Neural progenitor cell (in vitro differentiated cells): Measurements from ENCODE around the gene SLAMF8. TPM values are rescaled to one million over a fixed set of nuclear protein-coding genes. Genes with fewer than 3 reads are reported as not detected.

ENCODE experiments used
- DNase-seq: peaks from one replicate; pipeline ENCODE4 v3.0.0-alpha.2; 2016; ENCODE audit warnings: low spot score
- H2AFZ ChIP-seq: fragments of 200-600 bp; sonication (generic); replicated peaks from 2 replicates; pipeline ENCODE4 v1.6.1; 2016; ENCODE audit warnings: antibody characterized with exemption
- H3F3A ChIP-seq: fragments of 200-600 bp; sonication (generic); 2 replicates; pipeline ENCODE4 v1.6.1; 2016; ENCODE audit warnings: antibody characterized with exemption, low read depth
- H3K27ac ChIP-seq: fragments of 200-600 bp; sonication (generic); 2 replicates; pipeline ENCODE4 v1.5.1; 2016; ENCODE audit warnings: mild to moderate bottlenecking
- H3K27me3 ChIP-seq: fragments of 200-600 bp; sonication (generic); 2 replicates; pipeline ENCODE4 v1.6.1; 2016; ENCODE audit warnings: mild to moderate bottlenecking, moderate library complexity
- H3K36me3 ChIP-seq: fragments of 200-600 bp; sonication (generic); 2 replicates; pipeline ENCODE4 v1.5.1; 2016
- H3K4me1 ChIP-seq: fragments of 200-600 bp; sonication (generic); 2 replicates; pipeline ENCODE4 v1.6.1; 2016; ENCODE audit warnings: mixed run types
- H3K4me2 ChIP-seq: fragments of 200-600 bp; sonication (generic); 2 replicates; pipeline ENCODE4 v1.6.1; 2016
- H3K4me3 ChIP-seq: fragments of 200-600 bp; sonication (generic); 2 replicates; pipeline ENCODE4 v1.5.1; 2016
- H3K79me2 ChIP-seq: fragments of 200-600 bp; sonication (generic); 2 replicates; pipeline ENCODE4 v1.6.1; 2016; ENCODE audit warnings: low read depth
- H3K9ac ChIP-seq: fragments of 200-600 bp; sonication (generic); 2 replicates; pipeline ENCODE4 v1.6.1; 2016
- H3K9me3 ChIP-seq: fragments of 200-600 bp; sonication (generic); 2 replicates; pipeline ENCODE4 v1.5.1; 2016; ENCODE audit warnings: low read depth
- H4K20me1 ChIP-seq: fragments of 200-600 bp; sonication (generic); 2 replicates; pipeline ENCODE4 v1.6.1; 2016; ENCODE audit warnings: low read depth
- H3K27ac Mint-ChIP-seq: 3 replicates; pipeline ENCODE4 v1.8.0; 2021; ENCODE audit warnings: mixed read lengths
- H3K27me3 Mint-ChIP-seq: 2 replicates; pipeline ENCODE4 v1.8.0; 2022; ENCODE audit warnings: low read depth, mild to moderate bottlenecking, inconsistent platforms, moderate library complexity, mixed read lengths; ENCODE audit not compliant: insufficient read depth
- H3K36me3 Mint-ChIP-seq: 3 replicates; pipeline ENCODE4 v1.8.0; 2021; ENCODE audit warnings: mixed read lengths
- H3K4me1 Mint-ChIP-seq: 3 replicates; pipeline ENCODE4 v1.8.0; 2021; ENCODE audit warnings: mixed read lengths
- H3K4me3 Mint-ChIP-seq: 3 replicates; pipeline ENCODE4 v1.8.0; 2021; ENCODE audit warnings: mild to moderate bottlenecking, moderate library complexity, mixed read lengths
- H3K9me3 Mint-ChIP-seq: 3 replicates; pipeline ENCODE4 v1.8.0; 2020; ENCODE audit warnings: mixed read lengths
- EZH2 ChIP-seq: fragments of 200-600 bp; sonication (generic); IDR thresholded peaks from 2 replicates; pipeline ENCODE4 v1.6.1; 2017; ENCODE audit warnings: antibody characterized with exemption, mild to moderate bottlenecking, moderate library complexity
- EZH2phosphoT487 ChIP-seq: fragments of 200-600 bp; sonication (generic); IDR thresholded peaks from 2 replicates; pipeline ENCODE4 v1.6.1; 2017; ENCODE audit warnings: antibody characterized with exemption
- total RNA-seq: library from RNA; depleted of rRNA; stranded (reverse); fragments of >200 nt; gene quantifications from 2 replicates; pipeline ENCODE4 v1.2.3, GENCODE V29; 2015; ENCODE audit warnings: low replicate concordance
- TF ChIP-seq, protein P1 (sequence below): fragments of 200-600 bp; sonication (generic); IDR thresholded peaks from 2 replicates; pipeline ENCODE4 v1.5.1; 2017; ENCODE audit warnings: antibody characterized with exemption, mild to moderate bottlenecking

SLAMF8 gene
- total RNA-seq, 1 donor from 2014 or later: not detected

DNA sequence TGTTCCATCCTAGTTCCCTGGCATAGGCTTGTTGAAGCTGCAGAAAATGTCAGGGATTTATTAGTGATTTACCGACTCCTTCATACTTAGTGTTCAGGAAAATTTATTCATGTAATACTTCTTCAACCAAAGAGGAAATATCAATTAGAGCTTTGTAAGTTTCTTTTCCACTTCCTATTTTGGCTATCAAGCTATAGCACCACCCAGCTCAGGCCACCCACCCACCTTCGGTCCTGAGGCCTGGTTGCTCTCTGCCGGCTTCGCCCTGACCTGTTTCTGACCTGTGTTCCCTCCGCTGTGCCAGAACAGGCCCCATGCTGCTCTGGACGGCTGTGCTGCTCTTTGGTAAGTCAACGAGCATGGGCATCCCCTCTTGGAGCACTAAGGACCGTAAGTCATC is 24.6 kb upstream of the SLAMF8 start, which contains the start of gene FCRL6:
FCRL6 (plus strand) TSS at position 250 of the 400 bp plus-strand sequence; CDS start at position 315, 65 bp downstream.
- Histone ChIP-seq H3K9me3 (no peaks in the 10 kb centered on the region), H3K9ac (no peak within 1 kb of the TSS), H3K27me3 (peaks cover 10% of the 10 kb centered on the region), H3K79me2 (no peaks in the 10 kb centered on the region), H3K4me2 (no peak within 1 kb of the TSS), H3F3A (no peaks in the 10 kb centered on the region), H3K4me3 (no peak within 1 kb of the TSS), H3K27ac (no peak within 1 kb of the TSS), H3K36me3 (no peaks in the 10 kb centered on the region), H3K4me1 (no peaks in the 10 kb centered on the region), H2AFZ (no peak within 1 kb of the TSS), H4K20me1 (no peaks in the 10 kb centered on the region)
- TF ChIP-seq EZH2phosphoT487: no peak
- TF ChIP-seq EZH2: no peak
- TF ChIP-seq, protein P1, sequence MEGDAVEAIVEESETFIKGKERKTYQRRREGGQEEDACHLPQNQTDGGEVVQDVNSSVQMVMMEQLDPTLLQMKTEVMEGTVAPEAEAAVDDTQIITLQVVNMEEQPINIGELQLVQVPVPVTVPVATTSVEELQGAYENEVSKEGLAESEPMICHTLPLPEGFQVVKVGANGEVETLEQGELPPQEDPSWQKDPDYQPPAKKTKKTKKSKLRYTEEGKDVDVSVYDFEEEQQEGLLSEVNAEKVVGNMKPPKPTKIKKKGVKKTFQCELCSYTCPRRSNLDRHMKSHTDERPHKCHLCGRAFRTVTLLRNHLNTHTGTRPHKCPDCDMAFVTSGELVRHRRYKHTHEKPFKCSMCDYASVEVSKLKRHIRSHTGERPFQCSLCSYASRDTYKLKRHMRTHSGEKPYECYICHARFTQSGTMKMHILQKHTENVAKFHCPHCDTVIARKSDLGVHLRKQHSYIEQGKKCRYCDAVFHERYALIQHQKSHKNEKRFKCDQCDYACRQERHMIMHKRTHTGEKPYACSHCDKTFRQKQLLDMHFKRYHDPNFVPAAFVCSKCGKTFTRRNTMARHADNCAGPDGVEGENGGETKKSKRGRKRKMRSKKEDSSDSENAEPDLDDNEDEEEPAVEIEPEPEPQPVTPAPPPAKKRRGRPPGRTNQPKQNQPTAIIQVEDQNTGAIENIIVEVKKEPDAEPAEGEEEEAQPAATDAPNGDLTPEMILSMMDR: no peak
- Mint-ChIP-seq H3K4me1 (no peaks in the 10 kb centered on the region), H3K9me3 (no peaks in the 10 kb centered on the region), H3K36me3 (no peaks in the 10 kb centered on the region), H3K4me3 (no peak within 1 kb of the TSS), H3K27me3 (peaks cover under 1% of the 10 kb centered on the region), H3K27ac (no peak within 1 kb of the TSS)
- DNase-seq: no peak

- Mint-ChIP-seq H3K4me1 (no peaks in the 10 kb centered on the region), H3K27me3 (no peaks in the 10 kb centered on the region), H3K36me3 (no peaks in the 10 kb centered on the region), H3K27ac (no peak overlapping the region), H3K4me3 (no peak overlapping the region), H3K9me3 (no peaks in the 10 kb centered on the region)
- Histone ChIP-seq H4K20me1 (no peaks in the 10 kb centered on the region), H3K9ac (no peak overlapping the region), H3K36me3 (no peaks in the 10 kb centered on the region), H3K79me2 (no peaks in the 10 kb centered on the region), H3K9me3 (no peaks in the 10 kb centered on the region), H3K27ac (no peak overlapping the region), H3K27me3 (no peaks in the 10 kb centered on the region), H2AFZ (no peak overlapping the region), H3K4me3 (no peak overlapping the region), H3K4me1 (no peaks in the 10 kb centered on the region), H3F3A (no peaks in the 10 kb centered on the region), H3K4me2 (no peak overlapping the region)
- no peak for DNase-seq
- TF ChIP-seq, protein P1: no peak
- no peak for TF ChIP-seq EZH2
- no peak for TF ChIP-seq EZH2phosphoT487
These were observed 22.6 kb upstream of the SLAMF8 start for GRCh38 chr1:159803956-159804689.

- no peak overlapping the region for H3K4me3 ChIP-seq
- TF ChIP-seq, protein P1: no peak
- no peak for TF ChIP-seq EZH2phosphoT487
- TF ChIP-seq EZH2: no peak
- DNase-seq: no peak
- no peak overlapping the region for H3K27ac ChIP-seq
- H3K27me3 Mint-ChIP-seq: no peaks in the 10 kb centered on the region
- no peaks in the 10 kb centered on the region for H3K36me3 Mint-ChIP-seq
- H3K27ac Mint-ChIP-seq: no peak overlapping the region
- H3K9ac ChIP-seq: no peak overlapping the region
- no peaks in the 10 kb centered on the region for H3K9me3 Mint-ChIP-seq
- H3K4me2 ChIP-seq: no peak overlapping the region
- no peaks in the 10 kb centered on the region for H3K79me2 ChIP-seq
- H4K20me1 ChIP-seq: no peaks in the 10 kb centered on the region
- H3K4me3 Mint-ChIP-seq: no peak overlapping the region
- H3K4me1 ChIP-seq: no peaks in the 10 kb centered on the region
- no peaks in the 10 kb centered on the region for H3F3A ChIP-seq
- H3K27me3 ChIP-seq: no peaks in the 10 kb centered on the region
- no peak overlapping the region for H2AFZ ChIP-seq
- H3K4me1 Mint-ChIP-seq: no peaks in the 10 kb centered on the region
- no peaks in the 10 kb centered on the region for H3K36me3 ChIP-seq
- no peaks in the 10 kb centered on the region for H3K9me3 ChIP-seq
These were observed 21.7 kb upstream of the SLAMF8 start for GRCh38 chr1:159804924-159805323.
